NT2/D1 (cell line): ENCODE results near the gene CACNA2D4.

Experiments
- DNase-seq: peaks from one replicate; pipeline ENCODE4 v3.0.0-alpha.2; 2011; ENCODE audit warnings: low read depth, low spot score
- H3K27me3 ChIP-seq: 2 replicates; pipeline ENCODE4 v1.6.0; 2011; ENCODE audit warnings: mild to moderate bottlenecking; ENCODE audit not compliant: insufficient read length, insufficient read depth
- H3K36me3 ChIP-seq: 2 replicates; pipeline ENCODE4 v1.6.1; 2011; ENCODE audit warnings: mild to moderate bottlenecking, low read length, mixed read lengths; ENCODE audit not compliant: insufficient read depth, insufficient read length
- H3K4me1 ChIP-seq: 2 replicates; pipeline ENCODE4 v1.5.1; 2011; ENCODE audit not compliant: insufficient read depth, insufficient read length
- H3K4me3 ChIP-seq: 2 replicates; pipeline ENCODE4 v1.5.1; 2011; ENCODE audit warnings: low read depth; ENCODE audit not compliant: insufficient read length
- H3K9ac ChIP-seq: 2 replicates; pipeline ENCODE4 v1.6.0; 2011; ENCODE audit warnings: low read depth; ENCODE audit not compliant: insufficient read length
- H3K9me3 ChIP-seq: 2 replicates; pipeline ENCODE4 v1.5.1; 2011; ENCODE audit warnings: mild to moderate bottlenecking, low read length; ENCODE audit not compliant: insufficient read depth
- SUZ12 ChIP-seq: IDR thresholded peaks from 2 replicates; pipeline ENCODE4 v1.6.1; 2011; ENCODE audit not compliant: insufficient read length, insufficient read depth; ENCODE audit errors: extremely low read depth
- YY1 ChIP-seq: IDR thresholded peaks from 2 replicates; pipeline ENCODE4 v1.6.1; 2011; ENCODE audit not compliant: insufficient read length, insufficient read depth
- ZNF274 ChIP-seq: IDR thresholded peaks from 2 replicates; pipeline ENCODE4 v1.6.1; 2011; ENCODE audit warnings: mild to moderate bottlenecking, low read depth, low read length

The CACNA2D4 gene

GRCh38 chr12:1842905-1843640, 75.4 kb downstream of the CACNA2D4 start:
- no peaks in the 10 kb centered on the region for H3K27me3 ChIP-seq
- no peak overlapping the region for H3K4me3 ChIP-seq
- H3K36me3 ChIP-seq = no peaks in the 10 kb centered on the region
- DNase-seq = no peak
- peaks cover 24% of the 10 kb centered on the region for H3K4me1 ChIP-seq
- H3K9me3 ChIP-seq = no peaks in the 10 kb centered on the region
- no peak for TF ChIP-seq SUZ12
- no peak for TF ChIP-seq YY1
- TF ChIP-seq ZNF274 = no peak
- H3K9ac ChIP-seq = no peak overlapping the region

- Histone ChIP-seq H3K4me3 (no peak overlapping the region), H3K9me3 (no peaks in the 10 kb centered on the region), H3K27me3 (no peaks in the 10 kb centered on the region), H3K9ac (no peak overlapping the region), H3K4me1 (peaks cover 31% of the 10 kb centered on the region), H3K36me3 (no peaks in the 10 kb centered on the region)
- DNase-seq = no peak
- no peak for TF ChIP-seq ZNF274
- no peak for TF ChIP-seq SUZ12
Observed at GRCh38 chr12:1842183-1842904, 76.1 kb downstream of the CACNA2D4 start.

- H3K9ac ChIP-seq = no peak overlapping the region
- no peak for DNase-seq
- TF ChIP-seq ZNF274 (no peak), YY1 (no peak), SUZ12 (no peak)
- H3K27me3 ChIP-seq = no peaks in the 10 kb centered on the region
- no peak overlapping the region for H3K4me3 ChIP-seq
- no peaks in the 10 kb centered on the region for H3K36me3 ChIP-seq
- H3K4me1 ChIP-seq = peaks cover 38% of the 10 kb centered on the region
- H3K9me3 ChIP-seq = no peaks in the 10 kb centered on the region
Observed at GRCh38 chr12:1841586-1842182, 76.8 kb downstream of the CACNA2D4 start.

- no peak overlapping the region for H3K9ac ChIP-seq
- no peak overlapping the region for H3K4me3 ChIP-seq
- DNase-seq = no peak
- no peaks in the 10 kb centered on the region for H3K36me3 ChIP-seq
- TF ChIP-seq SUZ12 (no peak), ZNF274 (no peak), YY1 (no peak)
- no peaks in the 10 kb centered on the region for H3K27me3 ChIP-seq
- H3K9me3 ChIP-seq = no peaks in the 10 kb centered on the region
- H3K4me1 ChIP-seq = peaks cover 36% of the 10 kb centered on the region
Observed at GRCh38 chr12:1840981-1841425, 77.4 kb downstream of the CACNA2D4 start.

DNA sequence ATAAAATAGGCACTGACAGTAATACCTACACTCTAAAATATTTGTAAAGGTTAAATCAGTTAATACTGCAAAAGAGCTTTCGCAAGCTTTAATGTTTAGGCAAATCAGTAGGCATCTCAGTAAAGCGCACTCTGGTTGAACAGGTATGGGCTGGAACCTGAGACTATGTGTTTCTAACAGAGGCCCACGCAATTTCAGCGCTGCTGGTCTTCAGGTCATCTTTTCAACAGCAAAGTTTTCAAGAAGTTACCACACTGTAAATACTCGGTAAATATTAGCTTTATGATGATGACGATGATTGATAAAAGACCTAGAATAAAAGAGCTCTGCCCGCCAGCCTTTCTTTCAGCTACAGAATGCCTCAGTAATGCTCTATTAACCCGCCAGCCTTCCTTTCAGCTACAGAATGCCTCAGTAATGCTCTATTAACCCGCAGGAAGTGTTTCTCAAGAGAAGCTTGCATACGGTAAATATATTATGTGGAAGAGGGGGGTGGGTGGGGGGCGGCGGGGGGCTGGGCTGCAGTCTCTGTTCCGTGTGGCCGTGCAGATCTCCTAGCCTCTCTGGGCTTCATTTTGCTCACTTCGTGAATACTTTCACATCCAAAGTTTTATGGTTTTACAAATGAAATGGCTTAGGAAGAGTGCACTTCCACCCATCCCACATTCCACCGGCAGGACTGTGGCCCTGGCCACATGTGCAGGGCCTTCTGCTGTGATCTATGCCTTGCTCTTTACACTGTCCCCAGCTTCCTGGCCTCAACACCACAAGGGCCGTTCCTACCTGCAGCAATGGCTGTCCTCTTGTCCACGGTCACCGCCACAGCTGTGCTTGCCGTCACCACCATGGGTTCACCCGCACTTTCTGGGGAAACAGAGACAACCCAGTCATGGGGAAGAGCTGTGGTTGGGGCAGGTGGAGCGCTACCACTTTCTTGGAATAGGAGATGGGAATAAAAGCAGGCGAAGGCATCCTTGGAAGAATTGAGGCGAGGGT, 78.2 kb downstream of the CACNA2D4 start:
- Histone ChIP-seq H3K4me1 (peaks cover 36% of the 10 kb centered on the region), H3K27me3 (no peaks in the 10 kb centered on the region), H3K9me3 (no peaks in the 10 kb centered on the region), H3K9ac (no peak overlapping the region), H3K4me3 (no peak overlapping the region), H3K36me3 (no peaks in the 10 kb centered on the region)
- TF ChIP-seq ZNF274 (no peak), YY1 (no peak), SUZ12 (no peak)
- no peak for DNase-seq

DNA sequence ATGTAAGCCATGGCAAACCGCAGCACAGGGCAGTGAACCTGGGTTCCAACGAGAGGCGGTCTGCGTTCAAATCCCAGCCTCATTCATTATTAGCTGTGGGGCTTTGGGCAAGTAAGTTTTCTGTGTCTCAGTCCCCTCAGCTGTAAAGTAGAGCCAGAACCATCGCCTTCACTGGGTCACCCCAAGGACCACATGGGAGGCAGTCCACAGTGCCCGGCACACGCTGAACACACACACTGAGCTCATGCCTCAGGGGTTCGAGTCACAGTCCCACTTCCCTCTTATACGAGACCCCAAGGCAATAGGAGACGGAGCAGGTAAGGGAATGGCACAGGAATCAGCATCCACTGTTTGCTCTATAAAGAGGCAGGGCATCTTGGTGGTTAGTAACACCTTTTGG, 79.0 kb downstream of the CACNA2D4 start:
- no peaks in the 10 kb centered on the region for H3K27me3 ChIP-seq

More for the DNA sequence above, 79.0 kb downstream of the CACNA2D4 start:
- Histone ChIP-seq H3K4me3 (no peak overlapping the region), H3K9ac (no peak overlapping the region), H3K4me1 (peaks cover 30% of the 10 kb centered on the region), H3K36me3 (no peaks in the 10 kb centered on the region), H3K9me3 (no peaks in the 10 kb centered on the region)
- DNase-seq = no peak
- TF ChIP-seq SUZ12 (no peak), YY1 (no peak), ZNF274 (no peak)
